Measurements from ENCODE around the gene AJM1.

Gene AJM1

GRCh38 chr9:136888454-136888853 lies 46.2 kb downstream of the AJM1 start:
- TF ChIP-seq ARNTL (CRISPR knock-in tag; IDR thresholded peaks at IDR 0.05; ENCODE audit: borderline replicate concordance, low read depth) (no peak), TCF4 (CRISPR knock-in tag; IDR thresholded peaks at IDR 0.05; ENCODE audit: borderline replicate concordance) (no peak), ZC3H10 (CRISPR knock-in tag; IDR thresholded peaks at IDR 0.05) (no peak), BACH2 (CRISPR knock-in tag; IDR thresholded peaks at IDR 0.05; ENCODE audit: borderline replicate concordance) (no peak), CSDC2 (CRISPR knock-in tag; IDR thresholded peaks at IDR 0.05) (no peak), SNAI2 (CRISPR knock-in tag; IDR thresholded peaks at IDR 0.05) (no peak), TOX (CRISPR knock-in tag; IDR thresholded peaks at IDR 0.05; ENCODE audit: borderline replicate concordance) (no peak), ZFP3 (CRISPR knock-in tag; IDR thresholded peaks at IDR 0.05) (no peak)
- ATAC-seq, result no peak

- no peak for ATAC-seq
These were observed 47.6 kb downstream of the AJM1 start for GRCh38 chr9:136889858-136890257.

GRCh38 chr9:136890661-136891060 lies 48.4 kb downstream of the AJM1 start:
- no peak for ATAC-seq
- TF ChIP-seq ISL1 (CRISPR knock-in tag; IDR thresholded peaks at IDR 0.05) (no peak), ZFP3 (CRISPR knock-in tag; IDR thresholded peaks at IDR 0.05) (no peak), CREB5 (CRISPR knock-in tag; IDR thresholded peaks at IDR 0.05; ENCODE audit: low read depth) (no peak), CSRNP3 (CRISPR knock-in tag; IDR thresholded peaks at IDR 0.05) (no peak), TOX (CRISPR knock-in tag; IDR thresholded peaks at IDR 0.05; ENCODE audit: borderline replicate concordance) (no peak), POU6F1 (CRISPR knock-in tag; IDR thresholded peaks at IDR 0.05; ENCODE audit: borderline replicate concordance, low read depth) (no peak), PPARA (CRISPR knock-in tag; IDR thresholded peaks at IDR 0.05; ENCODE audit: borderline replicate concordance) (no peak), ESRRG (CRISPR knock-in tag; IDR thresholded peaks at IDR 0.05) (no peak), TCF4 (CRISPR knock-in tag; IDR thresholded peaks at IDR 0.05; ENCODE audit: borderline replicate concordance) (no peak), PATZ1 (CRISPR knock-in tag; IDR thresholded peaks at IDR 0.05; ENCODE audit: borderline replicate concordance) (no peak)

More at GRCh38 chr9:136889858-136890257, 47.6 kb downstream of the AJM1 start:
- TF ChIP-seq PPARA (CRISPR knock-in tag; IDR thresholded peaks at IDR 0.05; ENCODE audit: borderline replicate concordance) (no peak), TCF4 (CRISPR knock-in tag; IDR thresholded peaks at IDR 0.05; ENCODE audit: borderline replicate concordance) (no peak), RARB (CRISPR knock-in tag; IDR thresholded peaks at IDR 0.05) (no peak), ARNTL (CRISPR knock-in tag; IDR thresholded peaks at IDR 0.05; ENCODE audit: borderline replicate concordance, low read depth) (no peak), ISL1 (CRISPR knock-in tag; IDR thresholded peaks at IDR 0.05) (no peak), ZFP30 (CRISPR knock-in tag; IDR thresholded peaks at IDR 0.05) (no peak), TOX (CRISPR knock-in tag; IDR thresholded peaks at IDR 0.05; ENCODE audit: borderline replicate concordance) (no peak), ZC3H10 (CRISPR knock-in tag; IDR thresholded peaks at IDR 0.05) (no peak), GLIS3 (CRISPR knock-in tag; IDR thresholded peaks at IDR 0.05) (no peak), ESRRG (CRISPR knock-in tag; IDR thresholded peaks at IDR 0.05) (no peak), POU6F1 (CRISPR knock-in tag; IDR thresholded peaks at IDR 0.05; ENCODE audit: borderline replicate concordance, low read depth) (no peak), ZNF565 (CRISPR knock-in tag; conservative IDR thresholded peaks at IDR 0.05; ENCODE audit: low read depth) (no peak), ZNF8 (CRISPR knock-in tag; IDR thresholded peaks at IDR 0.05) (no peak), OSR1 (CRISPR knock-in tag; IDR thresholded peaks at IDR 0.05) (no peak), SNAI2 (CRISPR knock-in tag; IDR thresholded peaks at IDR 0.05) (no peak), ZNF70 (CRISPR knock-in tag; IDR thresholded peaks at IDR 0.05) (no peak), CSRNP3 (CRISPR knock-in tag; IDR thresholded peaks at IDR 0.05) (no peak), PATZ1 (CRISPR knock-in tag; IDR thresholded peaks at IDR 0.05; ENCODE audit: borderline replicate concordance) (no peak), BACH2 (CRISPR knock-in tag; IDR thresholded peaks at IDR 0.05; ENCODE audit: borderline replicate concordance) (no peak)

Data from SK-N-SH treated with all-trans-retinoic acid at 6 μM for 48 hours (cell line).